Left cardiac atrium (tissue), 4 donors: Measurements from ENCODE around the gene GKN2. TPM values are rescaled to one million over a fixed set of nuclear protein-coding genes. Genes with fewer than 3 reads are reported as not detected.
"Not testable (repeated sequence)": the region's sequence is repeated elsewhere in the genome, so short reads cannot be mapped to it uniquely, and the experiment has no call there.

Source experiments
- ATAC-seq, 2 donors: fragments of 200-7000 bp; cut with Tn5 transposase; one replicate each; pipeline ENCODE4 v1.9.1; 2020; ENCODE audit warnings: mild to moderate bottlenecking in 2 of 2, moderate library complexity in 2 of 2
- DNase-seq: peaks from one replicate; pipeline ENCODE4 v3.0.0-alpha.2; 2020
- intact Hi-C, 2 donors: fragments of 100-400 bp; cut with DNase I; formaldehyde crosslinking; loops; one replicate each; pipeline versions ENCODE4 v1.14.1 to v1.15.1; 2022 to 2023
- total RNA-seq, 2 donors: library from RNA; stranded (reverse); fragmentation: NEBNext Ultra II Directional; extraction: Animal tissue kit (Norgen Biotek cat#: 25700); gene quantifications; one replicate each; pipeline ENCODE4 v1.2.1, GENCODE V29; 2021
- donor health status: DM: no; HTN: yes; CAD: no.
- donor health status: DM: no; HTN: yes; CAD: no; lungs with severe emphysema.
- donor health status: DM: yes; HTN: yes; CAD: no.
- donor health status: Dilated cardiomyopathy.

The GKN2 gene
- total RNA-seq, 2 donors from 2014 or later, result not detected

DNA sequence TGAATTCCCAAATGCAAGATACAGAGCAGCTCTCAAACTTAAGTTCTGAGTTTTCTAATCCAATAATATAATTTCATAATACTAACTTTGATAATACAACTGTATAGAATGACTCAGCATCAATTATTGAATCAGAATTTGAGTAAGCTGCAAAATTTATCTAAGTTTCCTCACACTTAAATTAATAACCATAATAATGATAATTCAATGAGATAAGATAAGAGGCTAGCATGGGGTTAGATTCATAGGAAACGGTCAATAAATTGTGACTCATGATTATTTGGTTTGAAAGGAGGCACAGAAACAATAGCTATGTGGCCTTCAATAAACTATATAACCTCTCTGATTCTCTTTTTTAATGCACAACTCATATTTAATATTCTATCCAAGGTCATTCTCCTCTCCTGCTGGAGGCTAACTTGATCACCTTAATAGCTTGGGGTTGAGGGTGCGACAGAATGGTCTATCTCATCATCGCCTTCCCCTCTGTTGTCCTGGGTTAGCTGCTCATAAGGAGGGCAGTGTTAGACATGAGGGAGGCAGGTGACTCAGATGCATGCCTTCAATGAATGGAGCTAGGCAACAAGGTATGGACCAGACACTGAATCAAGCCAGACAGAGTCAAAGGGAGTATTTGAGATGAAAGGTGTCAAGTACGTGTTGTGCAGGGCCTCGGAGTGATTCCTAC is 45.3 kb downstream of the GKN2 start:
- intact Hi-C loops, result loop anchor here in 1 of 2 donors (5.0 kb wide), 1 partner anchor 155 kb away; no protein-coding TSS in a partner anchor
- DNase-seq, result no peak
- no peak for ATAC-seq

DNA sequence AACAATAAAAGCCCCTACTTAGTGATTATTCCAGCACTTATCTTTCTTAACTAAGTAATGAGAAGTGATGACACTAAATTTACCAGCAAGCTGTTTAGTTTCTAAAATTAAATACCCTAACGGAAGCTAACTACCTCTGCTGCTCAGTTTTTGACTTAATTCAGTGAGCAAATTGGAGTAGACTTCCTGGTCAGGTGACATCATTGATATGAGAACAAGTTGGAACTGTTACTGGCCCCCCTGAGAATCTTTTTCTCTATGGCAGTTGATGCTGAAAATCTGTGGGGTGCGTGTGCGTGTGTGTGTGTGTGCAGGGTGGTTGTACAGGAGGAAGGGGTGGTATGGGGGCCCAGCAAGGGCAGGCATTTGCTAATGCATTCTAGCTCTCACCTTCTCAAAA is 46.0 kb downstream of the GKN2 start:
- no peak for ATAC-seq
- DNase-seq, result no peak
- intact Hi-C loops, result loop anchor here in 1 of 2 donors (5.0 kb wide), 1 partner anchor 154 kb away; no protein-coding TSS in a partner anchor

DNA sequence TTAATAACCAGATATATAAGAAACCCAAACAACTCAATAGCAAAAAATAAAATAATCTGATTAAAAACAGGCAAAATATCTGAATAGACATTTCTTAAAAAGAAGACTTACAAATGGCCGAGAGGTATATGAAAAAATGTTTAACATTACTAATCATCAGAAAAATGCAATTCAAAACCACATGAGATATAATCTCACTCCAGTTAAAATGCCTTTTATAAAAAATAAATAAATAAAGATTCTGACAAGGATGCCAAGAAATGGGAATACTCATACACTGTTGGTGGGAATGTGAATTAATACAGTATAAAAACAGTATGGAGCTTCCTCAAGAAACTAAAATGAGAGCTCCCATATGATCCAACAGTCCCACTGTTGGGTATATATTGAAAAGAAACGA is 47.6 kb downstream of the GKN2 start:
- intact Hi-C loops, result loop anchor here in 1 of 2 donors (5.0 kb wide), 1 partner anchor 153 kb away; no protein-coding TSS in a partner anchor
- ATAC-seq (no peak), DNase-seq (no peak)

DNA sequence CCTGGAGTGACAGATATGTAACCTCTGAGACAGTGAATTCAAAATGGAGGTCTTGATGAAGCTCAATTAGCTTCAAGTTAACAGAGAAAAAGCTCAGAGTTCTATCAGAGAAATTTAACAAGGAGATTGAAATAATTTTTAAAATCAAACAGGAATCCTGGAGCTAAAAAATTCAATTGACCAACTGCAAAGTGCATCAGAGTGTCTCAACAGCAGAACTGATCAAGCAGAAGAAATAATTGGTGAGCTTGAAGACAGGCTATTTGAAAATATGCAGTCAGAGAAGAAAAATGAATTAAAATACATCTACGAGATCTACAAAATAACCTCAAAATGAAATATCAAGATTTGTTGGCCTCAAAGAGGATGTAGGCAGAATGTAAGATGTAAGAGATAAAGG is 51.1 kb downstream of the GKN2 start:
- intact Hi-C loops, result no loop called here
- no peak for DNase-seq
- no peak for ATAC-seq

DNA sequence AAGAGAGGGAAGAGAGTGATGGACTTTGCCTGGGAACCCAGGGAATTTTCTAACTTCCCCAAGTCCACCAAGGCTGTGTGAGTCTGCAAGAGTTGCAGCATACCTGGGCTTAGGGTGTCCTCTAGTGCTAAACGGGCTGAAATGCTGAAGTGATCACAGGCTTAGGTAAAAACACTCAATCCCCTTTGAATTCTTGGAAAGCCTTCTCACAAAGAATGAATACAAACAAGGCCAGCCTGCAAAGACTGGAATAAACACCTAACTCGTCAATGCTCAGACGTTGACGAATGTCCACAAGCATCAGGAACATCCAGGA is 51.5 kb downstream of the GKN2 start:
- DNase-seq, result no peak
- ATAC-seq, result no peak
- intact Hi-C loops, result no loop called here

DNA sequence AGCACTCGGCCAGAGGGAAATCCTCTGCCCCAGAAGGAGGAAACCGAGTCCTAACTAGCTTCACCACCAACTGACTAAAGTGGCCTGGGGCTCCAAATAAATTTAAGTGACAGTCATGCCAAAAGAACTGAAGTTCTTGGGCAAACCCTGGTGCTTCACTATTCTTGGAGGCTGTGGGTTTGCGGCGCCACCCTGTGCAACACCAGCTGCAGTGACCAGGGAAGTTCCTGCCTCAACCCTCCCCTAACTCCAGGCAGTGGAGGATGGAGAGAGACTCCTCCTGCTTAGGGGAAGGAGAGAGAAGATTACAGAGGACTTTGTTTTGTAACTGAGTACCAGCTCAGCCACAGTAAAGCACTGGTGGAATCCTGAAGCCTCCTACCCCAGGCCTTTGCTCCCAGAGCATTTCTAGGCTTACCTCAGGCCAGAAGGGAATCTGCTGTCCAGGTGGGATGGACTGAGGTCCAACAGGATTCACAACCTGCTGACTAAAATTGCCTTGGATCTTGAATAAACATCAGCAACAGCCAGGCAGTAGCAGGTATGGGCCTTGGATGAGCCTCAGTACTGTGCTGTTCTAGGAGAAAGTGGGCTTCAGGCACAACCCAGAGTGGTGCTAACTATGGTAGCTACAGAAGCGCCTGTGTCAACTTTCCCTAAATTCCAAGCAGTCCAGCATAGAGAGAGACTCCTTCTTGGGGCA is 52.0 kb downstream of the GKN2 start:
- ATAC-seq (no peak), DNase-seq (no peak)
- intact Hi-C loops, result no loop called here

DNA sequence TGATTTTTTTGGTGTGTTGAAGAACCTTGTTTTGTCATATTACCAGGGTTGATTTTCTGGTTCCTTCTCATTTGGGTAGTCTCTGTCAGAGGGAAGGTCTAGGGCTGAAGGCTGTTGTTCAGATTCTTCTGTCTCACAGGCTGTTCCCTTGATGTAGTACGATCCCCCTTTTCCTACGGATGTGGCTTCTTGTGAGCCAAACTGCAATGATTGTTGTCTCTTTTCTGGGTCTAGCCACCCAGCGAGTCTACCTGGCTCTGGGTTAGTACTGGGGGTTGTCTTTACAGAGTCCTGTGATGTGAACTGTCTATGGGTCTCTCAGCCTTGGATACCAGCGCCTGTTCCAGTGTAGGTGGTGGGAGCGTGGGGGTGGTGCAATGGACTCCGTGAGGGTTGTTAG is 56.7 kb downstream of the GKN2 start:
- intact Hi-C loops, DNase-seq, ATAC-seq: not testable (repeated sequence)

Other genes with a start within 250 kb of the GKN2 start
- 10 to 100 TPM in 1 of 2 donors, 1 to 10 TPM in 1; 6.8 to 11.0 TPM for gene ARHGAP25, start 218.1 kb downstream of the GKN2 start, total RNA-seq
- gene BMP10, start 81.5 kb downstream of the GKN2 start, total RNA-seq, result 10 to 100 TPM in 1 of 2 donors, under 1 TPM in 1; 0.27 to 36.7 TPM
- not detected for gene GKN1, start 21.7 kb upstream of the GKN2 start, total RNA-seq
- 10 to 100 TPM; 38.4 to 39.9 TPM for gene ANTXR1, start 60.3 kb upstream of the GKN2 start, total RNA-seq